T-helper 1 cell treated with Interleukin-12 subunit alpha and Interleukin-12 subunit beta and Interleukin-4 antibody, amounts not matched to agents 30 μg/mL and 1 μg/mL, for 36 hours (primary cell): ENCODE measurements around the gene RHOBTB1.

Experiments
- H3K27ac Mint-ChIP-seq: one replicate; pipeline ENCODE4 v1.8.0; 2021; ENCODE audit warnings: mild to moderate bottlenecking, mixed read lengths
- H3K27me3 Mint-ChIP-seq: one replicate; pipeline ENCODE4 v1.8.0; 2021; ENCODE audit warnings: low read depth, mixed read lengths
- H3K36me3 Mint-ChIP-seq: one replicate; pipeline ENCODE4 v1.8.0; 2021; ENCODE audit warnings: low read depth, mixed read lengths
- H3K4me1 Mint-ChIP-seq: one replicate; pipeline ENCODE4 v1.8.0; 2021; ENCODE audit warnings: low read depth, mixed read lengths
- H3K4me3 Mint-ChIP-seq: one replicate; pipeline ENCODE4 v1.8.0; 2021; ENCODE audit warnings: mild to moderate bottlenecking, moderate library complexity, mixed read lengths
- H3K9me3 Mint-ChIP-seq: one replicate; pipeline ENCODE4 v1.8.0; 2021; ENCODE audit warnings: mixed read lengths

The RHOBTB1 gene

DNA sequence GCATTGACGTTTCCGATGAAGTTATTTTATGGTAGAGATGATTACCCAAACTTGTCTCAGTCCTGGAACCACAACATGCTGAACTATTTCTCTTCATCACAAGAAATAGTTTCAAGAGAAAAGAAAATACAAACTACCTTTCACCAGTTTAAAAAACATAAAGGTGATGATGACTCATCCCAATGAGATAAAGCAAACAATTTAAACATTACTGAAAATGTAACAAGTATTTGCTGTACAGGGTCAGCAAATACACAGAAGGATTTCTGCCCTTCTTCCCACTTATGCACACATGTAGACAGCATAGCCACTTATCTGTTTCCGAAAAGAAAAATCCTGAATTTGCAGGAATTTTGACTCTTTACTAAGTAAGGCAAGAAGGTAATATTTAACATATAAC is 50.8 kb downstream of the RHOBTB1 start:
- Mint-ChIP-seq H3K4me3 (no peak overlapping the region), H3K27me3 (peaks cover 26% of the 10 kb centered on the region), H3K27ac (no peak overlapping the region)

DNA sequence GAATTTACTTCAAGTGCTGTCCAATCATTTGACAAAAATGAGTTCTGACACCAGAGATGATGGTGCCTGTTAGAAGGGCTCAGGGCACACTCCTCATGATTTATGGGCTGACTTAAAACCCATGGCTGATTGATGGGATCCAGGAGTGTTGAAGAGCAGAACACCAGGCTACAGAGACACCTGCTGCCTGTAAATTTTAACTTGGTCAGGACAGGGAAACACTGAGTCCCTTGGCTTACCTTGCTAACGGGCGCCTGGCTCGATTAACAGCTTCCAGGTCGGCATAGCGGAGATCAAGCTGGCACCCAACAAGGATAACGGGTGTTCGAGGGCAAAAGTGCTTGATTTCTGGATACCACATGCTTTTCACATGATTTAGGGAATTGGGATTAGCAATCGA is 51.4 kb downstream of the RHOBTB1 start:
- Mint-ChIP-seq H3K36me3 (no peaks in the 10 kb centered on the region), H3K9me3 (no peaks in the 10 kb centered on the region), H3K4me3 (no peak overlapping the region), H3K27ac (no peak overlapping the region), H3K4me1 (no peaks in the 10 kb centered on the region), H3K27me3 (peaks cover 26% of the 10 kb centered on the region)

More for the DNA sequence above, 50.8 kb downstream of the RHOBTB1 start:
- Mint-ChIP-seq H3K36me3 (no peaks in the 10 kb centered on the region), H3K9me3 (no peaks in the 10 kb centered on the region), H3K4me1 (no peaks in the 10 kb centered on the region)

DNA sequence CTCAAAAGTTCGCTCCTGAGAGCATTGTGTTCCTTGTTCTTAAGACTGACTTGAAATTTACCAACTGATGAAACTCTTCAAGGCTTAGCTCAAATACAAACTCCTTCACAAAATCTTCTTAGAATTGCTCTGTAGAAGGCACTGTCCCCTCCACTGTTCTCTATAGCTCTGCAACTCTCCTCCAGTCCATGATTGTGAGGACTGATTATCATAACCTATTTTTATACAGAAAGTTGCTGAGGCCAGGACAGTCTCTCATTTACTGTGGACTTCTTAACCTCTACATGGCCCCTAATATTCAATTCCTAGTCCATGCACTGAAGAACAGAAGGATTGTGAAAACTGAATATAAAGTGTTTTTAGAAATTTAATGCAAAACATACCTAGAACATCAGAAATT is 53.2 kb downstream of the RHOBTB1 start:
- Mint-ChIP-seq H3K4me1 (no peaks in the 10 kb centered on the region), H3K27ac (no peak overlapping the region), H3K27me3 (peaks cover 15% of the 10 kb centered on the region), H3K4me3 (no peak overlapping the region), H3K36me3 (no peaks in the 10 kb centered on the region), H3K9me3 (no peaks in the 10 kb centered on the region)

DNA sequence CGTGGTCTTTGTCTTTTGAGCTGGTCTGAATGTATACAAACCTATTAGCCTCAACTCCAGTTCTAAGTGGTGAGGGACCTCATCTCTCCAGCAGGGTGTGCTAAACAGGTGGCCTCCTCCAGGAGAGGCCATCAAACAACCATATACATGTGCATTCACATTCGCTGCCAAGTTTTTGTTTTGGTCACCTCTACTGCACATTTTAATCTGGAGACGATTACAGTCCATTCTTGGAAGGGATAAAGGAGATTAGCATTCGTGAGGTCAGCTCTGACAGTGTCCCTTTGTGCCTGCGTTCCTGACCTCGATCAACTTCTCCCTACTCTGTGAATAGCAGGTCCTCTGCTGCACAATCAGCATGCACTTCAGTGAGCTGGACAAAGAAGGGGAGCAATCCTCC is 60.8 kb downstream of the RHOBTB1 start:
- Mint-ChIP-seq H3K27ac (no peak overlapping the region), H3K4me3 (no peak overlapping the region), H3K9me3 (no peaks in the 10 kb centered on the region), H3K27me3 (no peaks in the 10 kb centered on the region), H3K4me1 (no peaks in the 10 kb centered on the region), H3K36me3 (no peaks in the 10 kb centered on the region)

DNA sequence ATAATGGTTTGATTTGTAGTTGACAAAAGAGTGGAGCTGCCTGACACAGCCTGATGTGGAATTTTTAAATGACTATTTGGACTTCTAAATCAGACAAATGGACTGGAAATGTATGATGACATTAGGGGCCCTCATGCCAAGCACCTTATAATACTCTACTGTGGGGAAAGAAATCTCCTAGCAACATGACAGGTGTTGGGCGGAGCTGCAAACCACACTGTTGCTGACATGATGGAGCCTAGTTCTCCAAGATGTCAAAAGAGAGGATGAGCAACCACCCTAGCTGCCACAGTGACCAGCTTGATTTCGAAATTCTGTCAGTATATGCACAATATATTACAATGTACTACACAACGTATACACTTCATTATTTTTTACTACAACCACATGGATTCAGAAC is 65.8 kb downstream of the RHOBTB1 start:
- H3K4me1 Mint-ChIP-seq: no peaks in the 10 kb centered on the region
- no peaks in the 10 kb centered on the region for H3K36me3 Mint-ChIP-seq
- H3K27me3 Mint-ChIP-seq: peaks cover 10% of the 10 kb centered on the region
- H3K9me3 Mint-ChIP-seq: no peaks in the 10 kb centered on the region
- H3K4me3 Mint-ChIP-seq: no peak overlapping the region
- H3K27ac Mint-ChIP-seq: no peak overlapping the region

DNA sequence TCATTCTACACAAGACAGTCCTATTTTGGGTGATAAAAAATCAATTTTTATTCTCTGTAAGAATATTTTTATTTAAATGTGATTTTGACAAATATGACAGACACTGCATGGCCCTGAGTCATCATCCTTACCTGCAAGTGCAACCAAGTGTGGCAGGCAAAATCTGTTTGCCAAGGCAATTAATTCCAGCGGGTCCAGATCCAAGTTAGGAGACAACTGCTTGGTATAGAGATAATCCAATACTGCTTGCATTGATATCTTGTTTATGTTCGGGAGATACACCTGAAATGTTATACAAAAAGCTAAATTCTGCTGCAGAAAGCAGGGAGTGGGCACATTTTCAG is 66.2 kb downstream of the RHOBTB1 start:
- H3K4me1 Mint-ChIP-seq: no peaks in the 10 kb centered on the region
- no peaks in the 10 kb centered on the region for H3K36me3 Mint-ChIP-seq
- no peak overlapping the region for H3K27ac Mint-ChIP-seq
- no peaks in the 10 kb centered on the region for H3K9me3 Mint-ChIP-seq
- H3K4me3 Mint-ChIP-seq: no peak overlapping the region
- H3K27me3 Mint-ChIP-seq: peaks cover 10% of the 10 kb centered on the region

DNA sequence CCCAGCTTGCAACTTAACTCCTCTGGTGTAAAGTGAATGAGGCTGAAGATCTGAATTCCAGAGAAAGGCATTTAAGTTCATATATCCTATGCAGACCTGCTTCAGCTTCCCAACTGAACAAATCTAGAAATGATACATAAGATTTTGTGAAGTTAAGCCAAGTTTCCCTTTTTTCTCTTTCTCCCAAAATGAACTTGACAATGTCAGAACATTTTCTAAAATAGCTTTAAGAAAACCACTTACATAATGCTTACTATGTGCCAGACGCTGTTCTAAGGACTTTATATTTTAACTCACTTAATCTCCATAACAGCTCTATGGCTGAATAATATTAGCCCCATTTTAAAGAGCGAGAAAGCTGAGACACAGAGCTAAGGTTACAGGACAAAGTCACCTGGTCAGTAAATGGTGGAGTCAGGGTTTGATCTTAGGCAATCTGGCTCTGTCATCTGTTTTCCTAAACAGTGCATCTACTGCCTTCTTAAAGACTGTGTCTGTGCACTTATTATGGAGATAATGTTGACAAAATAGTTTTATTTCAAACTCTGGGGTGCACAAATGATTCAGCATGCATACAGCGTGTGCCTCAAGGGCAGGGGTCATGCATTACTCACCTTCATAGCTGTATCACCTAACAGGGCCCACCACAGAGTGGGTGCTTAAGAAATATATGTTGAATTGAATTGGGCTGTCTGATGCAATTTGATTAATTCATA is 66.8 kb downstream of the RHOBTB1 start:
- Mint-ChIP-seq H3K27ac (no peak overlapping the region), H3K4me3 (no peak overlapping the region), H3K4me1 (no peaks in the 10 kb centered on the region), H3K9me3 (no peaks in the 10 kb centered on the region), H3K27me3 (peaks cover 10% of the 10 kb centered on the region), H3K36me3 (no peaks in the 10 kb centered on the region)

DNA sequence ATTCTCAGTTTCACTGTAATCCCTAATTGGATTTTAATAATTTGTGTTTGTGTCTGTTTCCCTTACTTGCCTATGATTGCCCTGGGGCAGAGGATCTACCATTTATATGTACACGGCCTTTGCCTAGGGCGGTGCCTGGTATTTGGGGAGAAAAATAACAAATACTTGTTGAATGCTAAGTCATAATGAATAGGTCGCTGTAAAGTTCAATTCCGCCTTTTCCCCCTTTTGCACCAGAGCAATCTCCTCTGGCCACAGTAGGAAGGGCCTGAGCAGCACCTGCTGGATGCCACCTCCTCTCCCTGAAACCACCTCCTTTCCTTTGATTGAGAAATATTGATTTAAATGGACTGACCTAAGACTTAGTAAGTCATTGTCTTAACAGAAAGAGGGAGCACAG is 70.2 kb downstream of the RHOBTB1 start:
- Mint-ChIP-seq H3K4me1 (no peaks in the 10 kb centered on the region), H3K9me3 (no peaks in the 10 kb centered on the region), H3K27me3 (peaks cover 10% of the 10 kb centered on the region), H3K36me3 (no peaks in the 10 kb centered on the region), H3K4me3 (no peak overlapping the region), H3K27ac (no peak overlapping the region)

DNA sequence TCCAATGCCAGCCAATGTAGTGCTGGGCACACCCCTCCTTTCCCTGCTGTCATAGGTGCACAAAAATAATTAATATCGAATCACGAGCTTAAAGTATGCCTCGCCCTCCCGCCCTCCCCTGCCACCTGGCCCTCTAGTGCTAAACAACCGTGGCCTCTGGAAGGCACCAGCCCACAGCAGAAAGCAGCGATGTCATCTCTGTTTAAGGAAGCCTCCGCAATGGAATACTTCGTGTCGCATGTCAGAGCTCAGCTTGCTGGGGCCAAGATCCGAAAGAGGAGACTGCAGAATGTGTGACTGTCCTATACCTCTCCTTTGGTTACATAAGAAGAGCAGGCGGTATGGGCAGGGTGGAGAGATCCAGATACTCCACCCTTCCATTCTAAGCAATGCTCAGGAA is 71.5 kb downstream of the RHOBTB1 start:
- Mint-ChIP-seq H3K4me1 (no peaks in the 10 kb centered on the region), H3K36me3 (no peaks in the 10 kb centered on the region), H3K27me3 (peaks cover 14% of the 10 kb centered on the region), H3K9me3 (no peaks in the 10 kb centered on the region), H3K4me3 (no peak overlapping the region), H3K27ac (no peak overlapping the region)

DNA sequence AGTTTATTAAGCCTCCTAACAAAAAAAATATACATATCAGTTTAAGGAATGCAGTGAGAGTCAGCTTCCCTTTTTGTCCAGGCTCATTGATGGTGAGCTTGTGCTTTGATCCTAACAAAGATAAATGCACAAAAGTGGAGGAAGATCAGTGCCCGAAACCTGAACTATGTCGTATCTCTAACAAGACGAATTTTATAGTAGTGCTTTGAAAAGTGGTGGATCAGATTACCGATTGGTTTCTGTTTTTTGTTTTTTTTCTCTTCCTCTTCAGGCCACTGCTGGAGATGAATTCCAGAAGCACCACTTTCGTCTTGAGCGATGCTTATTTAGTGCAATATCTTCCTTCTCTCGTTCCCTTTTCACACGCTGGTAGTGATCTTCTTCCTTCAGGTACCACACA is 72.8 kb downstream of the RHOBTB1 start:
- Mint-ChIP-seq H3K36me3 (no peaks in the 10 kb centered on the region), H3K27me3 (peaks cover 14% of the 10 kb centered on the region), H3K9me3 (no peaks in the 10 kb centered on the region), H3K27ac (no peak overlapping the region), H3K4me1 (no peaks in the 10 kb centered on the region), H3K4me3 (no peak overlapping the region)

DNA sequence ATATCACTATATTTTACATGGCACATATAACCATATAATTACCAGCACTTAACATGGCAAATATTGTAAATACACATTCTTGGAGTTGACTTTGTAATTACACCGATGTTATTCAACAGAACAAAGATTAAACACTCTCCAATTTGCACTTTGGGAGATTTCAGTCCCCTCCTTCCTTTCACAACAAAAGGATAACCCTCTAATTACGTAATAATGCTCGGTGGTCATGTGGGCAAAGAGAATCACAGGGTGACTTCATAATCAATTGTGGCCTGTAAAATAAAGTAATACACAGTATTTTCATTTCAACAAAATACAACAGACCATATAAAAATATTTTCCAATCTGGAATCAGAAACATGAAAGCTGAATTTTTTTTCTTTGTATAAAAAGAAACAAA is 73.2 kb downstream of the RHOBTB1 start:
- no peaks in the 10 kb centered on the region for H3K4me1 Mint-ChIP-seq
- H3K27ac Mint-ChIP-seq: no peak overlapping the region
- H3K36me3 Mint-ChIP-seq: no peaks in the 10 kb centered on the region
- no peaks in the 10 kb centered on the region for H3K9me3 Mint-ChIP-seq
- H3K27me3 Mint-ChIP-seq: peaks cover 12% of the 10 kb centered on the region
- H3K4me3 Mint-ChIP-seq: no peak overlapping the region

DNA sequence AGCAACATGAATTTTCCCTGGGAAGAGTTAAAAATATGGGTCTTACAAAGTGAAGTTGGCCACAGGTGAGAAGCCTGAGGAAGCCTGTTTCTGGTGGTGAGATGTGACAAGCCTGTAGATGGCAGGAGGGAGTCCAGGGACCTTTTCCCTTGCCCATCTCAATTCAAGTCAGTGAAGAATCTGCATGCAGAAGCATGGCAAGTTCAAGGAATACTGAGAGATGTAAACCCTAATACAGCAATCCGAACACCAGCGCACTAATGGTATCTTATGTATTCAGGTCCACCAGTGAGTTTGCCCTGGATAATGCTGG is 73.6 kb downstream of the RHOBTB1 start:
- Mint-ChIP-seq H3K27ac (no peak overlapping the region), H3K4me1 (no peaks in the 10 kb centered on the region), H3K27me3 (peaks cover 9% of the 10 kb centered on the region), H3K36me3 (no peaks in the 10 kb centered on the region), H3K9me3 (no peaks in the 10 kb centered on the region), H3K4me3 (no peak overlapping the region)

DNA sequence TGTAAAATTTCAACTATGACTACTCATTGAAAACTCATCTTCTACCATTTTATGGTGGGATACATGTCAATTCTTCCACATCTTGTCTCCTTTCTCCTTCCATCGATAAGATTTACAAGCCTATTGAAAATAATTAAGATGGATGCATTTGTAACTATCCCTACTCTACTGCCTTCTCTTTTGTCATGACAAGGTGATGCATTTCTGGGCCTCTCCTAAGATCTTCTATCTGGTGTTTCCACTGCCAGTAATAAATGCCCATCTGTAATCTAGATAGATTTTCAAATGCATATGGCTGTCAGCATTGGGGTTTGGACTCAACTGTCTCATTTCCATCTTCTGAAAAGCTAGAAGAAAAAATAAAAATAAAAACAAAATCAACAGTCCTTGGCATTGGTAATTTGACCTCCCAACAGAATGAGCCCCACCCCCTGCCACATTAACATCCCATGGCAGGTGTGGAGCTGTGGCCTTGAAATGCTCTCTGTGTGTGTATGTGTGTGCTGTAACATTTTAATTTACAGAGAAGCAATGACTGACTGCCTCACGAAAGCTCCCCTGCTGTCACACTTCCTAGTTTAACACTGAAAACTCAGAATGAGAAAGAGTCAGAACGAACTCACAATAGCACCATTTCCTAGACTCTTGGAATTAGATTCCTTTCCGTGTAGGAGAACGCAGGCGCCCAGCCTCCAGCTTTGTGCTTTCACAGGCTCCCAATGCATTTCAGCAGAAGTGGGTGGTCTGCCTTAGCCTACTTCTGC is 74.2 kb downstream of the RHOBTB1 start:
- Mint-ChIP-seq H3K9me3 (no peaks in the 10 kb centered on the region), H3K27ac (no peak overlapping the region), H3K27me3 (peaks cover 7% of the 10 kb centered on the region), H3K4me3 (no peak overlapping the region), H3K4me1 (no peaks in the 10 kb centered on the region), H3K36me3 (no peaks in the 10 kb centered on the region)

DNA sequence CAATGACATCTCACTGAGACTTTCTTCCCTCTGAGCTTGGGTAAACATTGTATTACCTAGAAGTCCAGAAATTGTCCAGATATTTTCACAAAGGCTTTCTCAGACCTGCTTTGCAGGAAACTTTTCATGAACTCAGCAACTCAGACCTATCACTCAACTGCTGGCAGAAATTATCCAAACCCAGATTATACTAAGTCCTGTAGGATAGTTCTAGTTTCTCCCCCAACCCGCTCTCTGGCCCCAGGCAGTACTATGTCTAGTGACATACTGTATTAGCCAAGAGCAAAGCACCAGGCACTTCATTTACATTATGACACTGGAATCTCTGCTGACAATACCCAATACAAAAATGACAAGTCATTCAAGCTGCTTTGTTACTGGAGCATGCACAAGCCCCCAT is 75.0 kb downstream of the RHOBTB1 start:
- H3K4me1 Mint-ChIP-seq: no peaks in the 10 kb centered on the region

DNA sequence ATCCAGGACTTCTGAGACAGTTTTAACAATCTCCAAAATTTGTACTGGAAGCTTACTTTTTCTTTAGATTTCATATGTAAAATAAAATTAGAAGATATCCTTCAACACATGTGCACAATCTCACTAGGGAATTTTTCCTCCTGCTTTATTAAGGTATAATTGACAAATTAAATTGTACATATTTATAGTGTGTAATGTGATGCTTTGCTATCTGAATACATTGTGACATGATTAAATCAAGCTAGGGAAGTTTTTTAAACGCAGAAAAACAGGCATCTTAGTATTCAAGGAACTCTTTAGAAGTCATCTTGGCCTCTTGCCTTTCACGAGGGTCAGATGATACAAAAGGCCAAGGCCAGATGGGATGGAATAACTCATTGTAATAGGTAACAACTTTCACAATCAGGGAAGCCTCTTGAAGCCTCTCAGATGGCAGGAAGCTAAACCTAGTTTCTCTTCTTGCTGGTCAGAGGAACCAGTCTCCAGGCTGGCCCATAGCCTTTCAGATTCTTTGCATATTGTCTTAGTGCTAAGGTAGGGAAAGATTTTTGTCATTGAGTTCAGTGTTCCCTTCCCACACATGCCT is 78.7 kb downstream of the RHOBTB1 start:
- H3K4me3 Mint-ChIP-seq: no peak overlapping the region
- H3K36me3 Mint-ChIP-seq: no peaks in the 10 kb centered on the region
- H3K9me3 Mint-ChIP-seq: no peaks in the 10 kb centered on the region
- H3K4me1 Mint-ChIP-seq: no peaks in the 10 kb centered on the region
- H3K27me3 Mint-ChIP-seq: peaks cover 12% of the 10 kb centered on the region
- H3K27ac Mint-ChIP-seq: no peak overlapping the region

More for the DNA sequence above, 75.0 kb downstream of the RHOBTB1 start:
- H3K36me3 Mint-ChIP-seq: no peaks in the 10 kb centered on the region
- H3K4me3 Mint-ChIP-seq: no peak overlapping the region
- no peaks in the 10 kb centered on the region for H3K9me3 Mint-ChIP-seq
- peaks cover 5% of the 10 kb centered on the region for H3K27me3 Mint-ChIP-seq
- no peak overlapping the region for H3K27ac Mint-ChIP-seq
